Measurements from ENCODE around the gene SIRT5.

The SIRT5 gene

GRCh38 chr6:13558718-13559117, 15.7 kb upstream of the SIRT5 start:
- no peak for TF ChIP-seq FOXP2 (optimal IDR thresholded peaks at IDR 0.05; ENCODE audit: borderline replicate concordance, extremely low read depth, extremely low read length, insufficient read depth)
- no peak for TF ChIP-seq SIN3A (IDR thresholded peaks at IDR 0.05; ENCODE audit: borderline replicate concordance, insufficient read depth, low read length)
- TF ChIP-seq REST (IDR thresholded peaks at IDR 0.05; ENCODE audit: insufficient read depth in 1 of 2, low read depth in 2 of 2, low read length in 2 of 2), result no peak
- no peak for TF ChIP-seq POLR2AphosphoS5 (IDR thresholded peaks at IDR 0.05; ENCODE audit: low read depth, low read length)
- TF ChIP-seq TAF1 (IDR thresholded peaks at IDR 0.05; ENCODE audit: borderline replicate concordance, insufficient read depth, low read length), result no peak

- no peak for TF ChIP-seq REST (IDR thresholded peaks at IDR 0.05; ENCODE audit: insufficient read depth in 1 of 2, low read depth in 2 of 2, low read length in 2 of 2)
- TF ChIP-seq TAF1 (IDR thresholded peaks at IDR 0.05; ENCODE audit: borderline replicate concordance, insufficient read depth, low read length), result no peak
- no peak for TF ChIP-seq POLR2AphosphoS5 (IDR thresholded peaks at IDR 0.05; ENCODE audit: low read depth, low read length)
- no peak for TF ChIP-seq SIN3A (IDR thresholded peaks at IDR 0.05; ENCODE audit: borderline replicate concordance, insufficient read depth, low read length)
Measured at GRCh38 chr6:13559251-13559650, 15.2 kb upstream of the SIRT5 start.

- no peak for TF ChIP-seq SIN3A (IDR thresholded peaks at IDR 0.05; ENCODE audit: borderline replicate concordance, insufficient read depth, low read length)
- no peak for TF ChIP-seq POLR2AphosphoS5 (IDR thresholded peaks at IDR 0.05; ENCODE audit: low read depth, low read length)
- TF ChIP-seq TAF1 (IDR thresholded peaks at IDR 0.05; ENCODE audit: borderline replicate concordance, insufficient read depth, low read length), result no peak
- no peak for TF ChIP-seq FOXP2 (optimal IDR thresholded peaks at IDR 0.05; ENCODE audit: borderline replicate concordance, extremely low read depth, extremely low read length, insufficient read depth)
- no peak for TF ChIP-seq REST (IDR thresholded peaks at IDR 0.05; ENCODE audit: insufficient read depth in 1 of 2, low read depth in 2 of 2, low read length in 2 of 2)
Measured at GRCh38 chr6:13559968-13560650, 14.3 kb upstream of the SIRT5 start.

DNA sequence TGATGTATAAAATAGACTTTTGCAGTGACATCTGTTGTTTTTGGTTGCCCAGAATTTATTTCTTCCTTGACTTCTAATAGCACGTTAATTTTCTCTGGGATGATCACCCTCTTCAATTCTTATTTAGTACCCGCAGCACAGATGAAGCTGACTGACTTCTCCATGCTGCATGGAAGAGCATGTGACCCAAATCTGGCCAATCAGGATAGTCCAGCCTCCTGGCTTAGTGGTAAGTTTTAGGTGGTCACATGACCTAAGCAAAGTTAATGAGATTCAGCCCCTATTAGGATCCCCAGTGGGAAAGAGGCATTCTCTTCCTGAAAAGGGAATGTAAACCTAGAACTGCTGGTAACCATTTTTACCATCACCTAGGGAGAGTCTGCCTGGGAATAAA, 13.8 kb upstream of the SIRT5 start:
- TF ChIP-seq TAF1 (IDR thresholded peaks at IDR 0.05; ENCODE audit: borderline replicate concordance, insufficient read depth, low read length), result no peak
- no peak for TF ChIP-seq REST (IDR thresholded peaks at IDR 0.05; ENCODE audit: insufficient read depth in 1 of 2, low read depth in 2 of 2, low read length in 2 of 2)
- TF ChIP-seq SIN3A (IDR thresholded peaks at IDR 0.05; ENCODE audit: borderline replicate concordance, insufficient read depth, low read length), result no peak
- no peak for TF ChIP-seq POLR2AphosphoS5 (IDR thresholded peaks at IDR 0.05; ENCODE audit: low read depth, low read length)
- no peak for TF ChIP-seq FOXP2 (optimal IDR thresholded peaks at IDR 0.05; ENCODE audit: borderline replicate concordance, extremely low read depth, extremely low read length, insufficient read depth)
